HEK293 (cell line): ENCODE measurements around the gene HPSE2.

Experiments used
- CTCF ChIA-PET: fragments of 350-600 bp; formaldehyde crosslinking; extraction: SDS; loops from one replicate; lab custom pipeline; 2021; ENCODE audit warnings: antibody characterized with exemption; lab: Yijun Ruan, JAX
- POLR2A ChIA-PET: fragments of 300-600 bp; formaldehyde crosslinking; extraction: SDS; loops from one replicate; lab custom pipeline; 2020; ENCODE audit warnings: antibody characterized with exemption, inconsistent platforms; lab: Yijun Ruan, JAX
- H3K27ac ChIP-seq: fragments of 200-500 bp; sonication (Bioruptor generic); 2 replicates; pipeline ENCODE4 v1.5.1; 2014; ENCODE audit warnings: low read depth, low read length, control low read depth, inconsistent platforms; ENCODE audit errors: extremely low read depth
- H3K36me3 ChIP-seq, 2 experiments: fragments of 200-500 bp in 1 of 2; sonication (Bioruptor generic) in 1 of 2; 1 replicate in 1 of 2; 2 replicates in 1 of 2; pipeline ENCODE4 v1.5.1; 2014 to 2017; ENCODE audit warnings: inconsistent platforms in 2 of 2, low read length in 2 of 2; ENCODE audit not compliant: control insufficient read depth in 2 of 2, insufficient read depth in 1 of 2
- H3K4me1 ChIP-seq: fragments of 200-500 bp; sonication (Bioruptor generic); 2 replicates; pipeline ENCODE4 v1.5.1; 2014; ENCODE audit warnings: mild to moderate bottlenecking, low read length, inconsistent platforms; ENCODE audit not compliant: control insufficient read depth, insufficient read depth
- H3K4me3 ChIP-seq: 2 replicates; pipeline ENCODE4 v1.5.1; 2011; ENCODE audit warnings: low read depth, mild to moderate bottlenecking, control low read depth, low read length, moderate library complexity
- H3K9me3 ChIP-seq: fragments of 200-500 bp; sonication (Bioruptor generic); 2 replicates; pipeline ENCODE4 v1.5.1; 2014; ENCODE audit warnings: low read depth, low read length, inconsistent platforms; ENCODE audit not compliant: control insufficient read depth, insufficient read depth
- KLF17 ChIP-seq: fragments of 450-650 bp; formaldehyde crosslinking; IDR thresholded peaks from 2 replicates; pipeline ENCODE4 v1.5.1; 2016; ENCODE audit warnings: missing biosample characterization, missing genetic modification characterization
- OSR2 ChIP-seq: fragments of 450-650 bp; formaldehyde crosslinking; IDR thresholded peaks from 2 replicates; pipeline ENCODE4 v1.5.1; 2016; ENCODE audit warnings: missing biosample characterization, missing genetic modification characterization
- OVOL3 ChIP-seq: fragments of 450-650 bp; formaldehyde crosslinking; IDR thresholded peaks from 2 replicates; pipeline ENCODE4 v1.5.1; 2016; ENCODE audit warnings: missing biosample characterization, missing genetic modification characterization
- SCRT2 ChIP-seq: fragments of 450-650 bp; formaldehyde crosslinking; IDR thresholded peaks from 2 replicates; pipeline ENCODE4 v1.5.1; 2016; ENCODE audit warnings: missing biosample characterization, missing genetic modification characterization
- TRIM28 ChIP-seq: IDR thresholded peaks from 2 replicates; pipeline ENCODE4 v1.6.1; 2011; ENCODE audit warnings: low read length, control low read depth, borderline replicate concordance
- TSHZ1 ChIP-seq: fragments of 450-650 bp; formaldehyde crosslinking; IDR thresholded peaks from 2 replicates; pipeline ENCODE4 v1.5.1; 2016; ENCODE audit warnings: missing biosample characterization, missing genetic modification characterization, borderline replicate concordance
- ZBTB44 ChIP-seq: fragments of 450-650 bp; IDR thresholded peaks from 2 replicates; pipeline ENCODE4 v1.5.1; 2018; ENCODE audit warnings: missing biosample characterization, mild to moderate bottlenecking, missing genetic modification characterization
- ZNF140 ChIP-seq: fragments of 450-650 bp; formaldehyde crosslinking; IDR thresholded peaks from 2 replicates; pipeline ENCODE4 v1.5.1; 2016; ENCODE audit warnings: missing biosample characterization, missing genetic modification characterization
- ZNF23 ChIP-seq: fragments of 450-650 bp; formaldehyde crosslinking; IDR thresholded peaks from 2 replicates; pipeline ENCODE4 v1.5.1; 2016; ENCODE audit warnings: missing biosample characterization, missing genetic modification characterization, borderline replicate concordance
- ZNF24 ChIP-seq: fragments of 450-650 bp; formaldehyde crosslinking; IDR thresholded peaks from 2 replicates; pipeline ENCODE4 v1.5.1; 2016; ENCODE audit warnings: missing biosample characterization, missing genetic modification characterization
- ZNF324 ChIP-seq: fragments of 450-650 bp; formaldehyde crosslinking; IDR thresholded peaks from 2 replicates; pipeline ENCODE4 v1.5.1; 2016; ENCODE audit warnings: missing biosample characterization, missing genetic modification characterization
- ZNF335 ChIP-seq: fragments of 450-650 bp; formaldehyde crosslinking; conservative IDR thresholded peaks from 2 replicates; pipeline ENCODE4 v1.5.1; 2016; ENCODE audit warnings: missing biosample characterization, missing genetic modification characterization
- ZNF391 ChIP-seq: fragments of 450-650 bp; formaldehyde crosslinking; IDR thresholded peaks from 2 replicates; pipeline ENCODE4 v1.5.1; 2016; ENCODE audit warnings: low read depth, missing biosample characterization, missing genetic modification characterization, borderline replicate concordance
- ZNF510 ChIP-seq: fragments of 450-650 bp; formaldehyde crosslinking; IDR thresholded peaks from 2 replicates; pipeline ENCODE4 v1.5.1; 2018; ENCODE audit warnings: mild to moderate bottlenecking, missing genetic modification characterization, missing biosample characterization; ENCODE audit not compliant: insufficient replicate concordance
- ZNF544 ChIP-seq: fragments of 450-650 bp; formaldehyde crosslinking; IDR thresholded peaks from 2 replicates; pipeline ENCODE4 v1.5.0; 2017; ENCODE audit warnings: missing biosample characterization, missing genetic modification characterization
- ZNF548 ChIP-seq: fragments of 450-650 bp; formaldehyde crosslinking; IDR thresholded peaks from 2 replicates; pipeline ENCODE4 v1.5.1; 2016; ENCODE audit warnings: missing biosample characterization, missing genetic modification characterization
- ZNF561 ChIP-seq: fragments of 450-650 bp; IDR thresholded peaks from 2 replicates; pipeline ENCODE4 v1.5.1; 2018; ENCODE audit warnings: missing biosample characterization, missing genetic modification characterization, borderline replicate concordance
- ZNF837 ChIP-seq: fragments of 450-650 bp; formaldehyde crosslinking; IDR thresholded peaks from 2 replicates; pipeline ENCODE4 v1.5.1; 2016; ENCODE audit warnings: missing biosample characterization, missing genetic modification characterization
- TF ChIP-seq, protein P1 (sequence below): fragments of 450-650 bp; formaldehyde crosslinking; IDR thresholded peaks from 2 replicates; pipeline ENCODE4 v1.5.1; 2016; ENCODE audit warnings: missing biosample characterization, missing genetic modification characterization
- TF ChIP-seq, protein P2 (sequence below): fragments of 450-650 bp; formaldehyde crosslinking; IDR thresholded peaks from 2 replicates; pipeline ENCODE4 v1.5.1; 2017; ENCODE audit warnings: missing biosample characterization, missing genetic modification characterization
- TF ChIP-seq, protein P3 (sequence below): fragments of 450-650 bp; formaldehyde crosslinking; IDR thresholded peaks from 2 replicates; pipeline ENCODE4 v1.5.1; 2017; ENCODE audit warnings: missing biosample characterization, missing genetic modification characterization

The HPSE2 gene

DNA sequence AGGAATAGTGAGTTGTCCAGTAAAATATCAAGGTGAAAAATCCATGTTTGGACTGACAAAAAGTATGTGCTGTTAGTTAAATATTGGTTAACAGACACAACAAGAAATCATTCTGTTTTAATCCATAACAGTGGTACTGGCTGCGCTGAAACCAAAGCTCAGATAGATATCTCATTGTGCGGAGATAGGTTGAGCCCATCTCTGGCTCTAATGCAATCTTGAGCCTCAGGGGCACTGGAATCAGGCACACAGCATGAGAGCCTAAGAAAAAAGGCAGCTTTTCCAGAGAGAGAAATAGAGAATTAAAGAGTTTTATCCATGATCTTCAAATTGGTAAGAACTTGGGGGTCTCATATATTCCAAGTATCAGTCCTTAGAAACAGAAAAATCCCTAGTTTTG, 373.7 kb downstream of the HPSE2 start:
- Histone ChIP-seq H3K27ac (no peak overlapping the region), H3K9me3 (no peaks in the 10 kb centered on the region), H3K36me3 (no peaks in the 10 kb centered on the region), H3K4me1 (no peaks in the 10 kb centered on the region), H3K4me3 (no peak overlapping the region)
- TF ChIP-seq ZNF23 (tag by site-specific recombination) (no peak), ZNF544 (tag by site-specific recombination) (no peak), OSR2 (tag by site-specific recombination) (no peak), TSHZ1 (no peak), ZNF140 (tag by site-specific recombination) (no peak), ZNF561 (tag by site-specific recombination) (no peak), ZNF324 (tag by site-specific recombination) (no peak), ZNF24 (tag by site-specific recombination) (no peak), ZNF510 (tag by site-specific recombination) (no peak), KLF17 (no peak), ZNF548 (tag by site-specific recombination) (no peak), OVOL3 (no peak), ZNF335 (no peak), ZNF391 (tag by site-specific recombination) (no peak), ZNF837 (no peak)
- TF ChIP-seq, protein P1, sequence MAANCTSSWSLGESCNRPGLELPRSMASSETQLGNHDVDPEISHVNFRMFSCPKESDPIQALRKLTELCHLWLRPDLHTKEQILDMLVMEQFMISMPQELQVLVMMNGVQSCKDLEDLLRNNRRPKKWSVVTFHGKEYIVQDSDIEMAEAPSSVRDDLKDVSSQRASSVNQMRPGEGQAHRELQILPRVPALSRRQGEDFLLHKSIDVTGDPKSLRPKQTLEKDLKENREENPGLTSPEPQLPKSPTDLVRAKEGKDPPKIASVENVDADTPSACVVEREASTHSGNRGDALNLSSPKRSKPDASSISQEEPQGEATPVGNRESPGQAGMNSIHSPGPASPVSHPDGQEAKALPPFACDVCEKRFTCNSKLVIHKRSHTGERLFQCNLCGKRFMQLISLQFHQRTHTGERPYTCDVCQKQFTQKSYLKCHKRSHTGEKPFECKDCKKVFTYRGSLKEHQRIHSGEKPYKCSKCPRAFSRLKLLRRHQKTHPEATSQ (tag by site-specific recombination): no peak
- TF ChIP-seq, protein P2, sequence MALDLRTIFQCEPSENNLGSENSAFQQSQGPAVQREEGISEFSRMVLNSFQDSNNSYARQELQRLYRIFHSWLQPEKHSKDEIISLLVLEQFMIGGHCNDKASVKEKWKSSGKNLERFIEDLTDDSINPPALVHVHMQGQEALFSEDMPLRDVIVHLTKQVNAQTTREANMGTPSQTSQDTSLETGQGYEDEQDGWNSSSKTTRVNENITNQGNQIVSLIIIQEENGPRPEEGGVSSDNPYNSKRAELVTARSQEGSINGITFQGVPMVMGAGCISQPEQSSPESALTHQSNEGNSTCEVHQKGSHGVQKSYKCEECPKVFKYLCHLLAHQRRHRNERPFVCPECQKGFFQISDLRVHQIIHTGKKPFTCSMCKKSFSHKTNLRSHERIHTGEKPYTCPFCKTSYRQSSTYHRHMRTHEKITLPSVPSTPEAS (tag by site-specific recombination): no peak
- ChIA-PET CTCF (interaction anchor here (0.6 kb wide), 1 partner anchor 203 kb away, joined by 3 read pairs; no protein-coding TSS in a partner anchor), POLR2A (no interaction called here)

GRCh38 chr10:98858525-98858924, 377.1 kb downstream of the HPSE2 start:
- POLR2A ChIA-PET: no interaction called here
- Histone ChIP-seq H3K4me1 (no peaks in the 10 kb centered on the region), H3K36me3 (no peaks in the 10 kb centered on the region), H3K27ac (no peak overlapping the region), H3K4me3 (no peak overlapping the region)
- CTCF ChIA-PET: interaction anchor here (0.5 to 1.5 kb wide), 3 partner anchors 9 to 74 kb away, joined by 3 read pairs; no protein-coding TSS in a partner anchor
- TF ChIP-seq, protein P3, sequence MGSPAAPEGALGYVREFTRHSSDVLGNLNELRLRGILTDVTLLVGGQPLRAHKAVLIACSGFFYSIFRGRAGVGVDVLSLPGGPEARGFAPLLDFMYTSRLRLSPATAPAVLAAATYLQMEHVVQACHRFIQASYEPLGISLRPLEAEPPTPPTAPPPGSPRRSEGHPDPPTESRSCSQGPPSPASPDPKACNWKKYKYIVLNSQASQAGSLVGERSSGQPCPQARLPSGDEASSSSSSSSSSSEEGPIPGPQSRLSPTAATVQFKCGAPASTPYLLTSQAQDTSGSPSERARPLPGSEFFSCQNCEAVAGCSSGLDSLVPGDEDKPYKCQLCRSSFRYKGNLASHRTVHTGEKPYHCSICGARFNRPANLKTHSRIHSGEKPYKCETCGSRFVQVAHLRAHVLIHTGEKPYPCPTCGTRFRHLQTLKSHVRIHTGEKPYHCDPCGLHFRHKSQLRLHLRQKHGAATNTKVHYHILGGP (tag by site-specific recombination): no peak
- TF ChIP-seq SCRT2 (tag by site-specific recombination) (0 out of 2 replicates have a peak, but pooled peaks have one; percentile 8), TRIM28 (no peak), ZBTB44 (no peak)
- TF ChIP-seq, all 188 proteins: peak for 1
- H3K9me3 ChIP-seq: no peaks in the 10 kb centered on the region
